Activated naive CD8-positive, alpha-beta T cell treated with anti-CD3 and anti-CD28 coated beads for 36 hours (primary cell): ENCODE data around the gene LRP5. TPM values are rescaled to one million over a fixed set of nuclear protein-coding genes. Genes with fewer than 3 reads are reported as not detected.

Source experiments
- DNase-seq: peaks from one replicate; pipeline ENCODE4 v3.0.0; 2021
- H3K27ac Mint-ChIP-seq: one replicate; pipeline ENCODE4 v1.8.0; 2022; ENCODE audit warnings: mild to moderate bottlenecking, moderate library complexity, mixed read lengths
- H3K27me3 Mint-ChIP-seq: one replicate; pipeline ENCODE4 v1.8.0; 2022; ENCODE audit warnings: mild to moderate bottlenecking, mixed read lengths
- H3K36me3 Mint-ChIP-seq: one replicate; pipeline ENCODE4 v1.8.0; 2021; ENCODE audit warnings: mild to moderate bottlenecking, mixed read lengths
- H3K4me1 Mint-ChIP-seq: one replicate; pipeline ENCODE4 v1.8.0; 2021; ENCODE audit warnings: mixed read lengths
- H3K4me3 Mint-ChIP-seq: one replicate; pipeline ENCODE4 v1.8.0; 2022; ENCODE audit warnings: mild to moderate bottlenecking, moderate library complexity, mixed read lengths
- H3K9me3 Mint-ChIP-seq: one replicate; pipeline ENCODE4 v1.8.0; 2022; ENCODE audit warnings: mixed read lengths
- total RNA-seq, 2 experiments: library from RNA; stranded (reverse); gene quantifications; one replicate each; pipeline ENCODE4 v1.2.3, GENCODE V29; 2021

Gene LRP5
- total RNA-seq: 10 to 100 TPM; 12.7 to 15.4 TPM

GRCh38 chr11:68312117-68312779, at the start of gene LRP5:
Gene LRP5 (plus strand): TSS chr11:68312591. CDS start chr11:68312715, 124 bp downstream.
- Mint-ChIP-seq H3K9me3 (no peaks in the 10 kb centered on the region), H3K36me3 (peaks cover 2% of the 10 kb centered on the region), H3K27ac (peak within 1 kb of the TSS; percentile 64), H3K4me3 (peak within 1 kb of the TSS; percentile 85), H3K27me3 (peaks cover 4% of the 10 kb centered on the region), H3K4me1 (peaks cover 21% of the 10 kb centered on the region)
- DNase-seq: peak; percentile 49

GRCh38 chr11:68263444-68264035, 48.9 kb upstream of the LRP5 start:
- H3K27ac Mint-ChIP-seq: no peak overlapping the region
- H3K4me3 Mint-ChIP-seq: no peak overlapping the region
- H3K27me3 Mint-ChIP-seq: no peaks in the 10 kb centered on the region
- H3K36me3 Mint-ChIP-seq: peaks cover 15% of the 10 kb centered on the region
- no peaks in the 10 kb centered on the region for H3K9me3 Mint-ChIP-seq
- H3K4me1 Mint-ChIP-seq: peaks cover 8% of the 10 kb centered on the region
- DNase-seq: no peak

GRCh38 chr11:68264244-68264643, 48.1 kb upstream of the LRP5 start:
- H3K27ac Mint-ChIP-seq: no peak overlapping the region
- H3K36me3 Mint-ChIP-seq: peaks cover 18% of the 10 kb centered on the region
- no peaks in the 10 kb centered on the region for H3K9me3 Mint-ChIP-seq
- H3K4me3 Mint-ChIP-seq: no peak overlapping the region
- no peaks in the 10 kb centered on the region for H3K27me3 Mint-ChIP-seq
- H3K4me1 Mint-ChIP-seq: peaks cover 11% of the 10 kb centered on the region
- DNase-seq: no peak

GRCh38 chr11:68264741-68265540, 47.5 kb upstream of the LRP5 start:
- H3K27ac Mint-ChIP-seq: no peak overlapping the region
- H3K4me3 Mint-ChIP-seq: no peak overlapping the region
- H3K9me3 Mint-ChIP-seq: no peaks in the 10 kb centered on the region
- no peaks in the 10 kb centered on the region for H3K27me3 Mint-ChIP-seq
- H3K4me1 Mint-ChIP-seq: peaks cover 16% of the 10 kb centered on the region
- H3K36me3 Mint-ChIP-seq: peaks cover 18% of the 10 kb centered on the region
- no peak for DNase-seq

GRCh38 chr11:68266121-68266891, 46.1 kb upstream of the LRP5 start:
- H3K9me3 Mint-ChIP-seq: no peaks in the 10 kb centered on the region
- peaks cover 28% of the 10 kb centered on the region for H3K4me1 Mint-ChIP-seq
- H3K27me3 Mint-ChIP-seq: no peaks in the 10 kb centered on the region
- peak overlapping the region; percentile 62 for H3K27ac Mint-ChIP-seq
- no peak overlapping the region for H3K4me3 Mint-ChIP-seq
- no peak for DNase-seq
- peaks cover 18% of the 10 kb centered on the region for H3K36me3 Mint-ChIP-seq

GRCh38 chr11:68266936-68267880, 45.2 kb upstream of the LRP5 start:
- no peaks in the 10 kb centered on the region for H3K9me3 Mint-ChIP-seq
- H3K4me1 Mint-ChIP-seq: peaks cover 28% of the 10 kb centered on the region
- H3K36me3 Mint-ChIP-seq: peaks cover 16% of the 10 kb centered on the region
- no peak for DNase-seq
- no peak overlapping the region for H3K4me3 Mint-ChIP-seq
- H3K27ac Mint-ChIP-seq: no peak overlapping the region
- no peaks in the 10 kb centered on the region for H3K27me3 Mint-ChIP-seq

- no peak for DNase-seq
- H3K4me3 Mint-ChIP-seq: no peak overlapping the region
- no peaks in the 10 kb centered on the region for H3K27me3 Mint-ChIP-seq
- no peak overlapping the region for H3K27ac Mint-ChIP-seq
- H3K36me3 Mint-ChIP-seq: peaks cover 14% of the 10 kb centered on the region
- no peaks in the 10 kb centered on the region for H3K9me3 Mint-ChIP-seq
- peaks cover 31% of the 10 kb centered on the region for H3K4me1 Mint-ChIP-seq
Observed at GRCh38 chr11:68267881-68268240, 44.5 kb upstream of the LRP5 start.

- peaks cover 36% of the 10 kb centered on the region for H3K4me1 Mint-ChIP-seq
- DNase-seq: no peak
- peak overlapping the region; percentile 47 for H3K4me3 Mint-ChIP-seq
- H3K9me3 Mint-ChIP-seq: no peaks in the 10 kb centered on the region
- H3K27ac Mint-ChIP-seq: no peak overlapping the region
- no peaks in the 10 kb centered on the region for H3K27me3 Mint-ChIP-seq
- peaks cover 14% of the 10 kb centered on the region for H3K36me3 Mint-ChIP-seq
Observed at GRCh38 chr11:68269414-68270081, 42.8 kb upstream of the LRP5 start.

GRCh38 chr11:68270196-68271022, 42.0 kb upstream of the LRP5 start:
- DNase-seq: no peak
- Mint-ChIP-seq H3K4me1 (peaks cover 34% of the 10 kb centered on the region), H3K9me3 (no peaks in the 10 kb centered on the region), H3K27me3 (no peaks in the 10 kb centered on the region), H3K4me3 (peak overlapping the region; percentile 97), H3K27ac (peak overlapping the region; percentile 93), H3K36me3 (peaks cover 8% of the 10 kb centered on the region)

- H3K27me3 Mint-ChIP-seq: no peaks in the 10 kb centered on the region
- peak overlapping the region; percentile 93 for H3K27ac Mint-ChIP-seq
- peak; percentile 70 for DNase-seq
- H3K4me3 Mint-ChIP-seq: peak overlapping the region; percentile 97
- H3K9me3 Mint-ChIP-seq: no peaks in the 10 kb centered on the region
- peaks cover 34% of the 10 kb centered on the region for H3K4me1 Mint-ChIP-seq
- H3K36me3 Mint-ChIP-seq: peaks cover 8% of the 10 kb centered on the region
Observed at GRCh38 chr11:68271023-68271780, 41.2 kb upstream of the LRP5 start.

GRCh38 chr11:68271781-68272608, 40.4 kb upstream of the LRP5 start, which contains the start of gene C11orf24:
Gene C11orf24 (minus strand): TSS chr11:68271973. CDS start chr11:68263767, 8,206 bp downstream.
- peak within 1 kb of the TSS; percentile 93 for H3K27ac Mint-ChIP-seq
- DNase-seq: peak; percentile 97
- peaks cover 6% of the 10 kb centered on the region for H3K36me3 Mint-ChIP-seq
- peak within 1 kb of the TSS; percentile 97 for H3K4me3 Mint-ChIP-seq
- H3K9me3 Mint-ChIP-seq: no peaks in the 10 kb centered on the region
- H3K27me3 Mint-ChIP-seq: no peaks in the 10 kb centered on the region
- peaks cover 32% of the 10 kb centered on the region for H3K4me1 Mint-ChIP-seq
